Activated CD4-positive, alpha-beta T cell treated with anti-CD3 and anti-CD28 coated beads, Interleukin-2, amount 10 ng/mL, durations not matched to agents 24 days and 14 days (primary cell): ENCODE results near the gene PAPPA. TPM values are rescaled to one million over a fixed set of nuclear protein-coding genes. Genes with fewer than 3 reads are reported as not detected.

Source experiments
- DNase-seq: peaks from one replicate; pipeline ENCODE4 v3.0.0; 2022
- H3K27ac Mint-ChIP-seq: one replicate; pipeline ENCODE4 v1.8.0; 2022; ENCODE audit warnings: mild to moderate bottlenecking, mixed read lengths
- H3K27me3 Mint-ChIP-seq: one replicate; pipeline ENCODE4 v1.8.0; 2022; ENCODE audit warnings: mixed read lengths
- H3K36me3 Mint-ChIP-seq: one replicate; pipeline ENCODE4 v1.8.0; 2022; ENCODE audit warnings: low read depth, mild to moderate bottlenecking, mixed read lengths
- H3K4me1 Mint-ChIP-seq: one replicate; pipeline ENCODE4 v1.8.0; 2021; ENCODE audit warnings: mixed read lengths
- H3K4me3 Mint-ChIP-seq: one replicate; pipeline ENCODE4 v1.8.0; 2022; ENCODE audit warnings: mild to moderate bottlenecking, moderate library complexity, mixed read lengths
- H3K9me3 Mint-ChIP-seq: one replicate; pipeline ENCODE4 v1.8.0; 2021; ENCODE audit warnings: mixed read lengths
- intact Hi-C: fragments of 100-400 bp; cut with micrococcal nuclease; formaldehyde crosslinking; loops from one replicate; pipeline ENCODE4 v1.15.1; 2023
- total RNA-seq: library from RNA; stranded (reverse); gene quantifications from 2 replicates; pipeline ENCODE4 v1.2.3, GENCODE V29; 2022

The PAPPA gene
- total RNA-seq, 1 donor from 2014 or later, result not detected

DNA sequence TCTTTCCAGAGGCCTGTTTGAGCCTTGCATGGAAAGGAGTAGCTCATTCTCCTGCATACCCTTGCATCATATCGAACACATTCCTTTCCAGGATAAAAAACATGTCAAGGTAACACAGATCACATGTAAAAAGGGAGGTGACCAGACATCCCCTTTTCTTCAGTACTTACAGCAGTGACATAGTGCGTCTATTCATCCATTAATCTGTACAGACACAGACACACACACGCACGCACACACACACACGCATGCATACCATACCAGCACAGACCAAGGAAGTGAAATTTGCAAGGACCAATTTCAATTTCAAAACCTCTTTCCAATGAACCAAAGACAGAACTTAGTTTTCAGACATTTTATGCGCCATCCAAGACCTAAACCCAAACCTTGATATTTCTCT, 256.0 kb downstream of the PAPPA start:
- no peaks in the 10 kb centered on the region for H3K27me3 Mint-ChIP-seq
- intact Hi-C loops, result no loop called here
- no peak overlapping the region for H3K27ac Mint-ChIP-seq
- H3K9me3 Mint-ChIP-seq, result no peaks in the 10 kb centered on the region
- no peak overlapping the region for H3K4me3 Mint-ChIP-seq
- DNase-seq, result no peak
- H3K36me3 Mint-ChIP-seq, result no peaks in the 10 kb centered on the region
- H3K4me1 Mint-ChIP-seq, result no peaks in the 10 kb centered on the region

DNA sequence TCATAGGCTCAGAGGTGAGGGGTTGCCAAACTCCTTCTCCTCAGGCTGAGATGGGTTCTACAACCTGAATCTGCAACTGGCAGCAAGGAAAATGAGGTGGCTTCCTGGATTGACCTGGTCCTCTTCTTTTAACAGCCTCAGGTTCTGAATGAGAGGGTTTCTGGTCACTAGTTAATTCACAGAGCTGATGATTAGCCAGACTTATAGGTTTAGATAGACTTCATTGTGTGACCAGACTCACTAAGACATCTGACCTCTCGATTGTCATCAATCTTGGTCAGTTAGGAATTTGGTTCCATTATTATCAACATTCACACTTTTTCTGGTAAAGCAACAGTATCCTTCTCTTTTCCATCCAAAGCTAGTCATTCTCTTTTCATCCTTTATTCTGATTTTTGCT, 257.9 kb downstream of the PAPPA start:
- no peak overlapping the region for H3K4me3 Mint-ChIP-seq
- H3K27ac Mint-ChIP-seq, result no peak overlapping the region
- intact Hi-C loops, result no loop called here
- no peak for DNase-seq
- no peaks in the 10 kb centered on the region for H3K36me3 Mint-ChIP-seq
- no peaks in the 10 kb centered on the region for H3K9me3 Mint-ChIP-seq
- H3K4me1 Mint-ChIP-seq, result no peaks in the 10 kb centered on the region
- H3K27me3 Mint-ChIP-seq, result no peaks in the 10 kb centered on the region

DNA sequence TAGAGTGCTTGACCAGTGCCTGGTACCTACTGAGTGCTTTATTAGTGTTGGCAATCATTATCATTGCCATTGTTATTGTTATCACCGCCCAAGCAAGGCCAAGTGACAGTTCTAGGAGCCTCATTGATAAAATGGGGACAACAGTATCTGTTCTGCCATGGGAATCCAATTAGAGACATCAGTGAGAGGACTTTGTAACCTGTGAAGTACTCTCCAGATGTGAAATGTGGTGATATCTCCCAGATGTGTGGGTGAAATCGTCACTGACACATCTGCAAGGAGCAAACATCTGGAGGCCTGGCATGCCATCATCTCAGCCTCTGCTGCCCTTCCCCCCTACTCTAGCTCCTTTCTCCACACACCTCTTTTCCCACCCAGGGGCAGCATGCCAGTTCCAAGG, 260.8 kb downstream of the PAPPA start:
- no peaks in the 10 kb centered on the region for H3K36me3 Mint-ChIP-seq
- H3K27me3 Mint-ChIP-seq, result no peaks in the 10 kb centered on the region
- no peaks in the 10 kb centered on the region for H3K4me1 Mint-ChIP-seq
- no peak overlapping the region for H3K27ac Mint-ChIP-seq
- no peaks in the 10 kb centered on the region for H3K9me3 Mint-ChIP-seq
- no peak for DNase-seq
- intact Hi-C loops, result no loop called here
- H3K4me3 Mint-ChIP-seq, result no peak overlapping the region

DNA sequence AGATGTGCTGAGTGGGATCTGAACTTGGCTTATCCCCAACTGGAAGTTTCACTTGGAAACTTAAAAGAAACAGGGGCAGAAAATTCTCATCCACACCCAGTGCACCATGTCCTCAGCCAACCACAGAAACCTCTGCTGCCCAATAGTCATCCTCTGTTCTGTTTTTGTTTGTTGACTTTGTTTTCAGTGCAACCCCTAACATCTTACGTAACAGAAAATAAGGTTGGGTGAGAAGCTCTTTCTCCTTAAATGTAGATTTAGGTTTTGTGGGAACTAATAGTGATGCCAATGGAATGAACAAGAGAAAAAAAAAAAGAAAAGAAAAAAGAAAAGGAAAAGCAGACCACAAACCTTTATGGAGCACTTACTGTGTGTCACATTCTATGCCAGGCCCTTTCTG, 262.8 kb downstream of the PAPPA start:
- Mint-ChIP-seq H3K27me3 (no peaks in the 10 kb centered on the region), H3K27ac (no peak overlapping the region), H3K4me1 (no peaks in the 10 kb centered on the region), H3K4me3 (no peak overlapping the region), H3K36me3 (no peaks in the 10 kb centered on the region), H3K9me3 (no peaks in the 10 kb centered on the region)
- intact Hi-C loops, result no loop called here
- DNase-seq, result no peak

DNA sequence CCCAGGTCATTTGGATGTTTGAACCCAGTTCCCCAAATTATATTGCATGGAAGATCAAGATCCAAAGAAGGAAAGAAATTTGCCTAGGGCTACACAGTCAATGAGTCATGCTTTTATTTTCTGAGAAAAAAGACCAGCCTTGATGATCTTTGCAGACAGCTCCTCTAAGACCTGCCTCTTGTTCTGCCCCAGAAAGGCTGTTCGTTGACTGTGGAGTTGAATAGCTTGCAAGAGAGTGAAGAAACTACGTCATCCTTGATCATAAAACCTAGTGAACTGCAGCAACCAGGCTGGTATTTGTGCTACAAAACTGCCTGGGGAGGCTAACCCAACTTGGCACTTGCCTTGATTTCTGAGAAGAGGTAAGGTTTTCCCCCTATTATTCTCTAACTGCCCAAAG, 263.9 kb downstream of the PAPPA start:
- no peaks in the 10 kb centered on the region for H3K27me3 Mint-ChIP-seq
- H3K4me3 Mint-ChIP-seq, result no peak overlapping the region
- DNase-seq, result no peak
- no peaks in the 10 kb centered on the region for H3K4me1 Mint-ChIP-seq
- no peaks in the 10 kb centered on the region for H3K36me3 Mint-ChIP-seq
- H3K9me3 Mint-ChIP-seq, result no peaks in the 10 kb centered on the region
- H3K27ac Mint-ChIP-seq, result no peak overlapping the region
- intact Hi-C loops, result no loop called here

DNA sequence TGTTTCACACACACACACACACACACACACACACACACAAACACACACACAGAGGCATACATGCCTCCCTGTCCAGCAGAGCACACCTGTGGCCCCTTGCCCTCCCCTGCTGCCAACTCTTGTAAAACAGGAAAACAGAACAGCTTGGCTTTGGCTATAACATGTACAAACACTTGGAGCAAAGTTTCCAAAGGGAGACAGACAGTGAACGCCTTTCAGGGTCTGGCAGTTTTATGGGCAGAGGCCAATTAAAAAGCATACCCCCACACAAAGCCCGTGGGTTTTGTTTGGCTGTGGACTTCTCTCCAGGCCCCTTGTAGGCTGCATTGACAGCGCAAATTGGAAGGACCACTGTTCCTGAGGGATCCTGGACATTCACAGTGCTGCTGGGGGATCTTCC, 265.6 kb downstream of the PAPPA start:
- no peak for DNase-seq
- Mint-ChIP-seq H3K36me3 (no peaks in the 10 kb centered on the region), H3K4me3 (no peak overlapping the region), H3K27ac (no peak overlapping the region), H3K9me3 (no peaks in the 10 kb centered on the region), H3K4me1 (no peaks in the 10 kb centered on the region), H3K27me3 (no peaks in the 10 kb centered on the region)
- intact Hi-C loops, result no loop called here

DNA sequence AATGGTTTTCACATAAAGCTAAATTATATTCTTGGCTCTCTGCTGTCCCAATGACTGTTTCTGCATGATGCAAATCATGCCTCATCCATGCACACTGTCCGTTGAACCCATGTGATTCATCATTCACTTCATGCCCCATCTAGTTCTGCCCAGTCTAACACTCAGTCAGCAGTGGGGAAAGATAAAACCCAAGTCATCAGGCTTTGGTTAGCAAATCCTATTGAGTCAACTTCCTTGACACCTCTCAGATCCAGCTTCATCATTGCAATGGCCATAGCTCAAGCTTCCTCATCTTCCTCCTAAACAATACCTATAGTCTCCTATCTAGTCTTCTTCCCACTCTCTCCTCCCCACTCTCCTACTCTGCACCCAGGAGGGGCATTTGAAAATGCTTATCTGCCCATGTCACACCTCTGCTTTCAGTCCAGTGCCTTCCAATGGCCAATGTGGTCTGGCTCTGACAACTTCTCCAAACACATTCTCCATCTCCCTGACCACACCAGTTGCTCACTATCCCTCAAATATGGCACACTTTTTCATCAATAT, 267.5 kb downstream of the PAPPA start:
- Mint-ChIP-seq H3K27ac (no peak overlapping the region), H3K9me3 (no peaks in the 10 kb centered on the region), H3K4me3 (no peak overlapping the region), H3K36me3 (no peaks in the 10 kb centered on the region), H3K4me1 (no peaks in the 10 kb centered on the region), H3K27me3 (no peaks in the 10 kb centered on the region)
- DNase-seq, result no peak
- intact Hi-C loops, result no loop called here

DNA sequence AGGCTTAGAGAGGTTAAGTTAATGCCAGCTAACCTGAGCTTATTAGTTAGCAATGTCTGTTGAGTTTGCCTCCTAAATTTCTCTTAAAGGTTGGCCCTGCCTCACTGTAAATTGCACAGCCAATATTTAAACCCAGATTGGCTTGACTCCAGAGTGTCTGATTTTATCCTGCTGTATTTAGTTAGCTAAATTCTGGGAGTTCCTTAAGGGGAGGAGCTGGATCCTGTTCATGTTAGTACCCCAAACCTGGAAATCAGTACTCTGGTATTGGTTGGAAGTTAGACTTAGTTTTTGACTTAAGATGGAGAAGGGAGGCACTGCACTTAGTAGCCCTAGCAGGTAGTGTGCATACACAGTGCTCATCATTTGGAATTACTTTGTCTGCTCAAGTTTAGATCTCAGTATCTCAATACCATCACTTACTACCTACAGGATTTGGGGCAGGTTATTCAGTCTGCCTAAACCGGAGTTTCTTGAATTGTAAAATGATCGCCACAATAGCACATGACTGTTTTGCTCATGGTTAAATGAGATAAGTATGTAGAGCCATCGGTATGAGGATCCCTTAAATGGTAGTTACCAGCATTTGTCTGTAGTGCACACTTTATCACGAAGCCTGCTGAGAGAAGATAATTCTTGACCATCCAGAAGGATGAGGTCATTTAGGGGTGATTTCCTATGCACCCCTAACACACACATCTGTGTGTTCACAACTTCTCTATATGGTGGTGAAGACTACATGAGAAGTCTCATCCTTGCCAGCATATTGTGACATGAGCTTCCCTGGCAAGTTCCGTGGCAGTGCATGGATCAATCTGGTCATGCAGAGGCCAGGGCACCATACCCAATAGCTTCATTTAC, 268.8 kb downstream of the PAPPA start:
- no peaks in the 10 kb centered on the region for H3K9me3 Mint-ChIP-seq
- no peaks in the 10 kb centered on the region for H3K36me3 Mint-ChIP-seq
- H3K4me3 Mint-ChIP-seq, result no peak overlapping the region
- no peak overlapping the region for H3K27ac Mint-ChIP-seq
- intact Hi-C loops, result no loop called here
- no peaks in the 10 kb centered on the region for H3K27me3 Mint-ChIP-seq
- DNase-seq, result no peak
- no peaks in the 10 kb centered on the region for H3K4me1 Mint-ChIP-seq

DNA sequence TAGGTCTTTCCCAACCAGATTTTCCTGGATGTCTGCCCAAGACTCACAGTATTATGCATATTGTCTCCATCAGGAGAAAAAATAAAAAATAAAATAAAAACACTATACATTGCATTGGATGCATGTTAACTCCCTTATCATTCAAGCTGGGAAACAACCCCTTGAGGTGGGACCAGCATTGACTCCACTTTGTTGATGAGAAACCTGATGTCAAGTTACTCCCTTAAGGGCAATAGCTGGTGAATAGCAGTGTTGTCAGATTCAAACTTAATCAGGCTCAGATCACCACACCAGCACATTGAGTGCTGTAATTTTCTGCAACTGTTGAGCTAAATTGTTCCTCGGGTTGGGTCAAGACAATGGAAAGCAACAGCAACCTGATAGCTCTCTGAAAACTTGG, 269.6 kb downstream of the PAPPA start:
- Mint-ChIP-seq H3K4me1 (no peaks in the 10 kb centered on the region), H3K27ac (no peak overlapping the region), H3K9me3 (no peaks in the 10 kb centered on the region), H3K4me3 (no peak overlapping the region), H3K36me3 (no peaks in the 10 kb centered on the region), H3K27me3 (no peaks in the 10 kb centered on the region)
- no peak for DNase-seq
- intact Hi-C loops, result no loop called here

DNA sequence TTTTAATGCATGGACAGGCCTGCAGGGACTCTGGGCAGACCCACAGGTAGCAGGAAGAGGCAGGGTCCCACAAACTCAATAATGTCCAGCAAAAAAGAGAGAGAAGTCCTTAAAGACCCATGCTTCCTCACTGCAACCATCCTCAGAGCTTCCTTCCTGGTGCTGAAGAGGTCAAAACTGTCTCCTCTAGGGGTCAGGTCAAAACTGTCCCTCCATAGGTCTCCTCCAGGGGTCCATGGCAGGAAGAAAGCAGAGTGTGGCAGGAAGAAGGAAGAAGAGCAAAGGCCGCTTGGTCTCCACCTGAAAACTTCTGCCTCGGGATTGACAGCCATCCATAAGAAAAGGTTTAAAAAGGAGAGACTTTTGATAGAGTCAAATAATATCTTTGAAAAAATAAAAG, 271.7 kb downstream of the PAPPA start:
- H3K4me1 Mint-ChIP-seq, result no peaks in the 10 kb centered on the region
- no peak for DNase-seq
- no peaks in the 10 kb centered on the region for H3K36me3 Mint-ChIP-seq
- no peaks in the 10 kb centered on the region for H3K9me3 Mint-ChIP-seq
- no peak overlapping the region for H3K27ac Mint-ChIP-seq
- intact Hi-C loops, result no loop called here
- H3K4me3 Mint-ChIP-seq, result no peak overlapping the region
- H3K27me3 Mint-ChIP-seq, result no peaks in the 10 kb centered on the region

DNA sequence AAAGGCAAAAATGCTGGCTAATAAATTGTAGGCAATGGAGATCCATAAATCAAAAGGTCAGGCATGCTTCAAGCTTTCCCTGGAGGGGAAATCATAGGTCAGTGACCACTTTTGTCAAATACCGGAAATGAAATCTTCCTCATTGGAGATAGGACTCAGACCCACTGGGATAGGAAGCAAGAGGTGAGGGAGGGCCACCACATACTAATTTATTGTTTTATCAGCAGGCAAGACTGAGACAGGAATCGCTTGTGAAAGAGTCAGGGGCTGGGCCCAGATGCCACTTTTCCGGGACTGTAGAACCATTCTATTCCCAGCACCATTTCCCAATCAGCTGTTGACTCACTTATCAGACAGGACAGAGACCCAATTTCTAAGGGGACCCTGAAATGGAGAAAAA, 277.3 kb downstream of the PAPPA start:
- DNase-seq, result no peak
- Mint-ChIP-seq H3K27ac (no peak overlapping the region), H3K27me3 (no peaks in the 10 kb centered on the region), H3K4me3 (no peak overlapping the region), H3K4me1 (no peaks in the 10 kb centered on the region), H3K36me3 (no peaks in the 10 kb centered on the region), H3K9me3 (no peaks in the 10 kb centered on the region)
- intact Hi-C loops, result no loop called here

DNA sequence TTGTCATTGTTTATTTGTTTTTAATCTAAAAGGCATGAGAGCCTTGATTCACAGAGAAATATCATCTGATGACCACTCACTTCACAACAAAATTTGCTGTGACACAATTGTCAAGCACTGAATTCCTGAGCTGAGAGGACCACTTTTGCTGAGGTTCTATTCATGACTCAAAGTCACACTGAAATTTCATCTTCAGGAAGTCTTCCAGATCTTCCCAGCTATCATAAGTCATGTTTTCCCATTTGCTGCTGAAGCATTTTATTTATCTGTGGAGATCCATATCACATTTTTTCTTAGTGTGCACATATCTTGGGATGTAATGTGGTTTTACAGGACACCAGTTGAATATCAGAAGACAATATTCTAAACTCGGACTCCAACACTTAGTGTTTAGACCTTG, 278.5 kb downstream of the PAPPA start:
- no peak for DNase-seq
- Mint-ChIP-seq H3K27ac (no peak overlapping the region), H3K4me3 (no peak overlapping the region), H3K9me3 (no peaks in the 10 kb centered on the region), H3K36me3 (no peaks in the 10 kb centered on the region), H3K4me1 (no peaks in the 10 kb centered on the region), H3K27me3 (no peaks in the 10 kb centered on the region)
- intact Hi-C loops, result no loop called here

DNA sequence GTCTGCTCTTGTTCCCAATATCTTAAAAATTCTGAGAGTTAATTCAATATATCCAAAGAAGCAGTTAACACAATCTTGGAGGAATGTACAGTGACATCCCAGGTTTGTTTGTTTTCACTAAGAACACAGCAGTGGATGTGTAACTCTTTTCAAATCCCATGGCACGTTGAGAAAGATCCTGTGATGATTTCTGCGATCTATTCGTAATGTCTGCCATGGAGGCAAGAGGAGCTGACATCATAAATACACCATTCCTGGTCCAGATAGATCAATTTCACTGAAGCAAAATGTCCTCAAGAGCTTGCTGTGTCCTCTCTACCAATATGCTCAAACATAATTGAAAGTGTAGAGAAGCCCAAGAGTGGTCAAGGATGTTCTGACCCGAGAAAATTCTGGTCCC, 280.7 kb downstream of the PAPPA start:
- Mint-ChIP-seq H3K36me3 (no peaks in the 10 kb centered on the region), H3K27ac (no peak overlapping the region), H3K9me3 (no peaks in the 10 kb centered on the region), H3K27me3 (no peaks in the 10 kb centered on the region), H3K4me1 (no peaks in the 10 kb centered on the region), H3K4me3 (no peak overlapping the region)
- intact Hi-C loops, result no loop called here
- no peak for DNase-seq

DNA sequence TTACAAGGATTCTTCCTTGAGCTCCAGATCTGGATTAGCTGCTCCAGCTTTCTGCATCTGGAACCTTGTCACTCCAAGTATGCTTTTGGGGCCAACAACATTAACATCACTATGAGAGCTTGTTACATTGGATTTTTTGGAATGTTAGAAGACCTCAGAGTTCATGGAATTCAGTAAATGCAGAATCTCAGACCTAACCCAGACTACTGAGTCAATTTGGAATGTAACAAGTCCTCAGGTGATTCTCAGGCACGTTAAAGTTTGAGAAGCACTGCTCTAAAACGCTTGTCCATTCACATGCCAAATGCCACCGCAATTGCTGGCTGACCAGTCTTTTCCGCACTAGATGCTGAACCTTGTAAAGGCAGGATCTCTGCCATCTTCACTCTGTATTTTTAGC, 282.1 kb downstream of the PAPPA start:
- no peaks in the 10 kb centered on the region for H3K9me3 Mint-ChIP-seq
- intact Hi-C loops, result no loop called here

DNA sequence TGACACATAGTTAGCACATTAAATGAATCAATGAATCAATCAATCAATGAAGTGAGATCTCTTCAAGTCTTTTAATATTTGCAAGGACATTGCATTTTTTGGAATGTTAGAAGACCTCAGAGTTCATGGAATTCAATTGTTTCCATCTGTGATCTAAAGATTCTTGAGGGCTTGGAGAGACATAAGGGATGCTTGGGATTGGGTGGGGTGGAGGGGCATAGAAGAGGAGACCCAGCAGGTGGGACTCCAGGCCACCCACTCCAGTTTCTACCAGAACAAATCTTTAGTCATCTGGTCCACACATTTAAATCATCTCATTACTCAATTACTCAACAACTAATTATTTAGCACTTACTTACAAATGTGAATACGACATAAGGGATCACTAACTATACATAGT, 282.5 kb downstream of the PAPPA start:
- H3K9me3 Mint-ChIP-seq, result no peaks in the 10 kb centered on the region
- H3K4me1 Mint-ChIP-seq, result no peaks in the 10 kb centered on the region
- H3K4me3 Mint-ChIP-seq, result no peak overlapping the region
- H3K36me3 Mint-ChIP-seq, result no peaks in the 10 kb centered on the region
- H3K27me3 Mint-ChIP-seq, result no peaks in the 10 kb centered on the region
- H3K27ac Mint-ChIP-seq, result no peak overlapping the region
- intact Hi-C loops, result no loop called here
- DNase-seq, result no peak

More for the DNA sequence above, 282.1 kb downstream of the PAPPA start:
- Mint-ChIP-seq H3K4me1 (no peaks in the 10 kb centered on the region), H3K27ac (no peak overlapping the region), H3K4me3 (no peak overlapping the region), H3K27me3 (no peaks in the 10 kb centered on the region), H3K36me3 (no peaks in the 10 kb centered on the region)
- DNase-seq, result no peak
